ENCODE results near the gene ZBTB44.

DNA sequence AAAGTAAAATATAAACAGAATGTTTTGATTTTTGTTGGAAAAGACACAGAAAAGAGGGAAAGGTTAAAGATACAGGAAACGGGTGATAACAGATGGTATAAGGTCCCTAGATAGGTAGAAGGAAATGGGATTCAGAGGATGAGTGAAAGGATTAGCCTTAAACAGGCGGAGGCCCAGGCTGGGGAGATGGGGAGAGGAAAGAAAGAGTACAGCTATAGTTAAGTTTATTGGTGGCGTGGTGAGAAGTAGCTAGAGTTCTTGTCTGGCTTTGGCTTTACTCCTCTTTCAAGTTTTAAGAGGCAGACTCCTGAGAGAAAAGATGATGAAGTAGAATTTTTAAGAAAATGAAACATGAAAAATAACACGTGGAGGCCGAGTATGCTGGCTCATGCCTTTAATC lies 13.7 kb downstream of the ZBTB44 start:
- TF ChIP-seq, protein P1, sequence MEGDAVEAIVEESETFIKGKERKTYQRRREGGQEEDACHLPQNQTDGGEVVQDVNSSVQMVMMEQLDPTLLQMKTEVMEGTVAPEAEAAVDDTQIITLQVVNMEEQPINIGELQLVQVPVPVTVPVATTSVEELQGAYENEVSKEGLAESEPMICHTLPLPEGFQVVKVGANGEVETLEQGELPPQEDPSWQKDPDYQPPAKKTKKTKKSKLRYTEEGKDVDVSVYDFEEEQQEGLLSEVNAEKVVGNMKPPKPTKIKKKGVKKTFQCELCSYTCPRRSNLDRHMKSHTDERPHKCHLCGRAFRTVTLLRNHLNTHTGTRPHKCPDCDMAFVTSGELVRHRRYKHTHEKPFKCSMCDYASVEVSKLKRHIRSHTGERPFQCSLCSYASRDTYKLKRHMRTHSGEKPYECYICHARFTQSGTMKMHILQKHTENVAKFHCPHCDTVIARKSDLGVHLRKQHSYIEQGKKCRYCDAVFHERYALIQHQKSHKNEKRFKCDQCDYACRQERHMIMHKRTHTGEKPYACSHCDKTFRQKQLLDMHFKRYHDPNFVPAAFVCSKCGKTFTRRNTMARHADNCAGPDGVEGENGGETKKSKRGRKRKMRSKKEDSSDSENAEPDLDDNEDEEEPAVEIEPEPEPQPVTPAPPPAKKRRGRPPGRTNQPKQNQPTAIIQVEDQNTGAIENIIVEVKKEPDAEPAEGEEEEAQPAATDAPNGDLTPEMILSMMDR (conservative IDR thresholded peaks at IDR 0.05 in 1 of 2, IDR thresholded peaks at IDR 0.05 in 1 of 2; ENCODE audit: low read depth in 1 of 2, low read length in 2 of 2) = no peak
- no peak for TF ChIP-seq EZH2 (IDR thresholded peaks at IDR 0.05; ENCODE audit: low read length, missing control alignments)

Data from fibroblast of lung (primary cell).